Activated CD4-positive, CD25-positive, alpha-beta regulatory T cell treated with anti-CD3 and anti-CD28 coated beads, Interleukin-2, amount 50 U/mL, for 16 hours (primary cell): ENCODE measurements around the gene LAMA2.
"Not testable (repeated sequence)": the region's sequence is repeated elsewhere in the genome, so short reads cannot be mapped to it uniquely, and the experiment has no call there.

ENCODE experiments used
- DNase-seq: peaks from one replicate; pipeline ENCODE4 v3.0.0-alpha.2; 2020; ENCODE audit warnings: low read depth, low spot score

Gene LAMA2

GRCh38 chr6:129008591-129008990 is 125.7 kb downstream of the LAMA2 start:
- no peak for DNase-seq

DNA sequence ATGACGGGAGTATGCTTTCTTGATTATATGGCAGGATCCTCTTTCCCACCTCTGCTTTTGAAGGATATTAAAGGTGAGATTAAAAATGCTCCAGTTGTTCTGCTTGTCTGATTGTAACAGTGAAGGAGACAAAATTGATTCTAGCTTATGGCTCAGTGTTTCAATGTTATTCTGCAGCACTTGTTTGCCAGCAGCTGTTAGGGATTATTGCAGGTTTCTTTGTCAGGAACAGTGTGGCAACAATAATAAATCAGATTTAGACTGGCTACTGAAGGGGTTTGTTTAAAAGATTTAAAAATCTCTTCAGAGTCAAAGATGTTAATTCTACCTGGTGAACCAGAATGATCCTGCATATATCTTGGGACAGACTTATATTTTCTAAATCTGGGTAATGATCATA is 126.9 kb downstream of the LAMA2 start:
- no peak for DNase-seq

GRCh38 chr6:129014302-129014701 is 131.4 kb downstream of the LAMA2 start:
- DNase-seq, result no peak

- no peak for DNase-seq
These were observed 132.8 kb downstream of the LAMA2 start for GRCh38 chr6:129015721-129016120.

GRCh38 chr6:129016844-129017243 is 133.9 kb downstream of the LAMA2 start:
- no peak for DNase-seq

GRCh38 chr6:129022011-129022553 is 139.1 kb downstream of the LAMA2 start:
- no peak for DNase-seq

GRCh38 chr6:129026601-129027000 is 143.7 kb downstream of the LAMA2 start:
- DNase-seq, result no peak

GRCh38 chr6:129029778-129030177 is 146.8 kb downstream of the LAMA2 start:
- no peak for DNase-seq

- DNase-seq, result no peak
These were observed 147.3 kb downstream of the LAMA2 start for GRCh38 chr6:129030215-129030614.

GRCh38 chr6:129031051-129031599 is 148.2 kb downstream of the LAMA2 start:
- no peak for DNase-seq

DNA sequence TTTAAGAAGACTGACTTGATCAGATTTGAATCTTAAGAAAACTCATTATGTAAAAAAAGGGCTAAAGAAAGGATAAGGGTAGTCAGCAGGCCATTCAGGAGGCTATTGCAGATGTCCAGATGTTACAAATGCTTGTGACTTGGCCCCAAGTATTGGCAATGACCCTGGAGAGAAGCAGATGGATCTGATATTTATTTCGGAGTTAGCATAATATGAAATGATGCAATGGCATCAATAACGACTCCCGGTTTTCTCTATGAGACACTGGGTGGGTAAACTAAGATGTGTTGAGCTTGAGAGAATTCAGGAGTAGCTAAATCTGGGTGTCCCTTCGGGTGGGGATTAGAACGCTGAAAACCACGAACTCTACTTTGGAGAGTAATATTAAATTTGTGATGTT is 149.7 kb downstream of the LAMA2 start:
- DNase-seq, result no peak

GRCh38 chr6:129033180-129033579 is 150.2 kb downstream of the LAMA2 start:
- no peak for DNase-seq

- no peak for DNase-seq
These were observed 150.6 kb downstream of the LAMA2 start for GRCh38 chr6:129033581-129033980.

DNA sequence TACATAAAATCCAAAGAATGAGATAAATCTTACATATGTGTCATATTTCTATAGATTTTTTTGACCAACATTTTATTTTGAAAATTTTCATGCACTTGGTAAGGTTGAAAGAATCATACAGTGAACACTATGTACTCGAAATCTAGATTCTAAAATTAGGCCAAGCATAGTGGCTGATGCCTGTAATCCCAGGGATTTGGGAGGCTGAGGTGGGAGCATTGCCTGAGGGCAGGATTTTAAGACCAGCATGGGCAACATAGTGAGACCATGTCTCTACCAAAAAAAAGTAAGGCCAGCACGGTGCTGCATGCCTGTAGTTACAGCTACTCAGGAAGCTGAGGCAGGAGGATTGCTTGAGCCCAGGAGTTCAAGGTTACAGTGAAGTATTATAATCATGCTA is 158.6 kb downstream of the LAMA2 start:
- DNase-seq, result no peak

- no peak for DNase-seq
These were observed 163.6 kb downstream of the LAMA2 start for GRCh38 chr6:129046526-129046925.

GRCh38 chr6:129047834-129048233 is 164.9 kb downstream of the LAMA2 start:
- no peak for DNase-seq

- no peak for DNase-seq
These were observed 167.1 kb downstream of the LAMA2 start for GRCh38 chr6:129050086-129050485.

DNA sequence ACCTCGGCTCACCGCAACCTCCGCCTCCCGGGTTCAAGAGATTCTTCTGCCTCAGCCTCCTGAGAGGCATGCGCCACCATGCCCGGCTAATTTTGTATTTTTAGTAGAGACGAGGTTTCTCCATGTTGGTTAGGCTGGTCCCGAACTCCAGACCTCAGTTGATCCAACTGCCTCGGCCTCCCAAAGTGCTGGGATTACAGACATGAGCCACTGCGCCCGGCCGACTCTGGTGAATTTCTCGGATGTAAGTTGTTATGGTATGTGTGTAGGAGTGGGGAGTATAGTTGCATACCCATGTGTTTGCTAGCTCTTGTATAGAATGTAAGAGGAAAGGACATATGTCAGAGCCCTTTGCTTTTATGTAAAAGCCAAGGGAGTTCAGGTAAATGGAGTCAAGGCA is 170.2 kb downstream of the LAMA2 start:
- DNase-seq, result not testable (repeated sequence)

DNA sequence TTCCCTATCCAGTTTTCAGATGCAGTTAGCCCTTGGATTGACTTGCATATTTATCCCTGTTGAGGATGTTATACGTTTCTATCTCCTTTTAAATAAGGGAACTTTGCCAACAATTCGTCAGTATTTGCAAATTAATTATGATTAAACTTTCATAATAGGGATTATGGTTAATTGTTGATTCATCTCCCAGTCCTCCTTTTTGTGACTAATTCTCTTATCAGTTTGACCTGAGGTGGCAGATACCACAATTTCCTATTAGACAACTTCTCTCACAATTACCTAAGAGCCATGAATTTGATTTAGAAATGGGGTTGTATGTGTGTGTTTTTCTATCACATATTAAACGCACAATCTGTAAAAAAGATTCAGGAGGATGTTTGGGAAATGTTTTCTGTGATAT is 172.9 kb downstream of the LAMA2 start:
- no peak for DNase-seq

GRCh38 chr6:129059650-129060049 is 176.7 kb downstream of the LAMA2 start:
- no peak for DNase-seq

DNA sequence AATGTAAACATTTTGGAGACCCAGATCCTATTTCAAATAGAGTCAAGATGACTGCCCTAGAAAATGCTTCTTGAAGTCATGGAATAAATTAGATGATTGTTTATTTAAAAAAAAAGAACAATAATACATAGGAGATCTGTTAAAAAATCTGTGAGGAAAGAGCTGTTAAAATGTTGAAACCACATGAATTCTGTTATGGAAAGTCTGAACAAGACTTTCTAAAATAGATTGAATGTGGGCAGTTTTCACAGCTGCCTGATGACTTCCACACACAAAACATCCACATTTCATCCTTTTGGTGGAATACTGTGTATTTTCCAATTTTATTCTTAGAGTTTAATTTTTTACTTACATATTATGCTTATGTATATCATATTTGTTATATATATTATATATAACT is 186.1 kb downstream of the LAMA2 start:
- DNase-seq, result no peak

DNA sequence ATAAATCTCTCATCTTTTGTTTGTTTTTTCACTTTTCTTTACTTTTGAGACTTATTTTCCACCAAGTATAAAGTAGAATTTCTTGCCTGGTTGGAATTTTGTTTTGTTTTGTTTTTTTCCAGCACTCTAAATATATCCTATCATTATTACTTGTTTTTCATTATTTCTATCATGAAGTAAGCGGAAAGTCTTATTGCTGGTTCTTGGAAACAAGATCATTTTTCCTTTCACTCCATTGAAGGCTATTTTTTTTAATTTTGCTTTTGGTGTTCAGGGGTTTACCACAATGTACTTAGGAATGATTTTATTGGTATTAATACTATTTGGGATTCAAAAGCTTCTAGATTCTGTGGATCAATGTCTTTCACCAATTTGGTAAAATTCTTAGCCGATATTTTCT is 190.1 kb downstream of the LAMA2 start:
- DNase-seq, result no peak

GRCh38 chr6:129073691-129074395 is 190.9 kb downstream of the LAMA2 start:
- DNase-seq, result no peak
